AG08395 (cell line): Measurements from ENCODE around the gene SRP54.
"Not testable (repeated sequence)": the region's sequence is repeated elsewhere in the genome, so short reads cannot be mapped to it uniquely, and the experiment has no call there.

Experiments
- DNase-seq: peaks from one replicate; pipeline ENCODE4 v3.0.0; 2012; ENCODE audit warnings: mixed read lengths, low spot score

The SRP54 gene

GRCh38 chr14:34983786-34984185 lies 994 bp downstream of the SRP54 start:
- DNase-seq: no peak

DNA sequence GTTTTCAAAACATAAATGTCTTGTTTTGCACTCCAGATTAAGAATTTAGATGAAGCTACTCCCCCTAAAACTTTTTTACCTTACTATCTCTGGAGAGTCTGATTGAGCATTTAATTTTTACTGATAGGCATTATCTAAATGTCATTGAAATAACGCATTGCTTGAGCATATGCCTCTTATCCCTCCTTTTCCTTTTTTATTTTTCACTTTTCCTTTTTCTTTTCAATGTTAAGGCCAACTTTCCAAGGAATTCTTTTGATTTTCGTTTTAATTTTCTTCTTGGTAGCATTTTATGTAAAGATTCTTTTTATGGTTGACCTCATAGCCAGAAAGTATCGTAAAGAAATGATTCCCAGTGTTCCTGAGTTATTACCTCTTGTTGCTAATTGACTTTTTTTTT lies 2.9 kb downstream of the SRP54 start:
- DNase-seq: no peak

DNA sequence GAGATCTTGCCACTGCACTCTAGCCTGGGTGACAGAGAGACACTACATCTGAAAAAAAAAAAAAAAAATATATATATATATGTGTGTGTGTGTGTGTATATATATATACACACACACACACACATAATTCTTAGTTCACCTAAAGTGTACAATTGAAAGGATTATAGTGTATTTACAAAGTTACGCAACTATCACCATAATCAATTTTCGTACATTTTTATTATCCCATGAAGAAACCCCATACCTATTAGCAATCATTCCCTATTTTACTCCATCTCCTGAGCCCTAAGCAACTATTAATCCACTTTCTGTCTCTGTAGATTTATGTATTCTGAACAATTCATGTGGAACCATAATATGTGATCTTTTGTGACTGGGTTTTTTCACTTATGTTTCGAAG lies 4.4 kb downstream of the SRP54 start:
- no peak for DNase-seq

- no peak for DNase-seq
Observed at GRCh38 chr14:34989762-34990161, 7.0 kb downstream of the SRP54 start.

DNA sequence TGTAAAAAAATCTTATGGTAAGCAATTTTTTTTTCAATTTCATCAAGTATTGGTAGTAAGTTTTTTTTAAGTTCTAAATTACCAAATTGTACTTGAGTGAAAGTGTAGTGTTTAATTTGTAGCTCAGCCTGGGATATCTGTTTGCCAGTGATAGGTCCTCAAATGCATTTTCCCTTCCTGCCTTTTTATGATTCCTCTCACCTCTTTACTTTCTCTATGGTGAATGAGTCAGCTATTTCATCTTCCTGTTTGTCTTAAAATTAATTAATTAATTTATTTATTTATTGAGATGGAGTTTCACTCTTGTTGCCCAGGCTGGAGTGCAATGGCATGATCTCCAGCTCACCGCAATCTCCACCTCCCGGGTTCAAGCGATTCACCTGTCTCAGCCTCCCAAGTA lies 10.6 kb downstream of the SRP54 start:
- DNase-seq: no peak

DNA sequence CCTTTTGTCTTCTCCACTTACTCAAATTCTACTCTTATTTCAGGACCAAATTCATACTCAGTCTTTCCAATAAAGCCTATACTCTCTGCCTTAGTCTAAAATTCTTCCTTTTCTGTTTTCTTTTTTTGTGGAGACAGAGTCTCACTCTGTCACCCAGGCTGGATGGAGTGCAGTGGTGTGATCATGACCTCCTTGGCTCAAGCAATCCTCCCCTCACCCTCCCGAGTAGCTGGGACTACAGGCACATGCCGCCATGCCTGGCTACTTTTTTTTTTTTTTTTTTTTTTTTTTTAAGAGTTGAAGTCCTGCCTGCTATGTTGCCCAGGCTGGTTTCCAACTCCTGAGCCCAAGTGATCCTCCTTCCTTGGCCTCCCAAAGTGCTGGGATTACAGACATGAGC lies 11.9 kb downstream of the SRP54 start:
- no peak for DNase-seq

GRCh38 chr14:34997762-34998161 lies 15.0 kb downstream of the SRP54 start:
- no peak for DNase-seq

DNA sequence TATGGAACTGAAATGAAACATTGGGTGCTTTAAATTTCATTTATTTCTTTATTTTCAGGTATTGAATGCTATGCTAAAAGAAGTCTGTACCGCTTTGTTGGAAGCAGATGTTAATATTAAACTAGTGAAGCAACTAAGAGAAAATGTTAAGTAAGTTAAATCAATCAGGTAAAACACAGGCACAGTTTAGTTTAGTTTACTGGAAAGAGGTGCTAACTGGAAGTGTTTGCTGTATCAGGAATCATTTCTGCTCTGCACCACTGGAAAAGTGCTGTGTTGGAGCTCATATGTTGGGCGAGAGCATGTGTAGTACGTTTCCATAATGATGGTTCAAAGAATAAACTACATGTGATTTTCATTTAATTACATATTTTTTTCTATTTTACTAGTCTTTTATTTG lies 16.7 kb downstream of the SRP54 start:
- DNase-seq: no peak

GRCh38 chr14:35001621-35002020 lies 18.8 kb downstream of the SRP54 start:
- DNase-seq: no peak

GRCh38 chr14:35004839-35005238 lies 22.0 kb downstream of the SRP54 start:
- DNase-seq: no peak

- DNase-seq: no peak
Observed at GRCh38 chr14:35016568-35016967, 33.8 kb downstream of the SRP54 start.

GRCh38 chr14:35020713-35021112 lies 37.9 kb downstream of the SRP54 start:
- no peak for DNase-seq

DNA sequence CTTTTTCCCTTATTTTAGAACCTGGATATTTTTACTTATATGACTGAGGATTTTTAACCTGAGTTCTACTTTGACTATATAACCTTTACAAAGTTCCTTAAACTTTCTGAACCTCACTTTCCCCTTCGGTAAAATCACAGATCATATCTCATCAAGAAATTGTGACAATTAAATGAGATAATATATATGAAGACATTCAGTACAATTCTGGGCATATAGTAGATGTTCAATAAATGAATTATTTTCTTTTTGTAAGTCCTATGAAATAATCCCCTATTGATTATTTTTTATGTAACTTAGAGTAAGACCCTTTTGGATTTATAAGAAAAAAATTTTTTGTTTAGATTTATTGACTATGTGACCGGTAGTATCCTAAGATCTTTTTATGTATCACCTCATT lies 45.6 kb downstream of the SRP54 start:
- no peak for DNase-seq

DNA sequence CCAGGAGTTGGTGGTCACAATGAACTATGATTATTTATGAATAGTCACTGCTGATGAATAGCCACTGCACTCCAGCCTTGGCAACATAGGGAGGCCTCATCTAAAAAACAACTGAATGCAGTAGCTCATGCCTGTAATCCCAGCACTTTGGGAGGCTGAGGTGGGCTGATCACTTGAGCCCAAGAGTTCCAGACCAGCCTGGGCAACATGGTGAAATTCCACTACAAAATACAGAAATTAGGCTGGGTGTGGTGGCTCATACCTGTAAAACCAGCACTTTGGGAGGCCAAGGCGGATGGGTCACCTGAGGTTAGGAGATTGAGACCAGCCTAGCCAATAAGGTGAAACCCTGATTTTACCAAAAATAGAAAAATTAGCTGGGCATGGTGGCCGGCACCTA lies 49.8 kb downstream of the SRP54 start:
- DNase-seq: no peak

- no peak for DNase-seq
Observed at GRCh38 chr14:35034440-35034833, 51.6 kb downstream of the SRP54 start.

DNA sequence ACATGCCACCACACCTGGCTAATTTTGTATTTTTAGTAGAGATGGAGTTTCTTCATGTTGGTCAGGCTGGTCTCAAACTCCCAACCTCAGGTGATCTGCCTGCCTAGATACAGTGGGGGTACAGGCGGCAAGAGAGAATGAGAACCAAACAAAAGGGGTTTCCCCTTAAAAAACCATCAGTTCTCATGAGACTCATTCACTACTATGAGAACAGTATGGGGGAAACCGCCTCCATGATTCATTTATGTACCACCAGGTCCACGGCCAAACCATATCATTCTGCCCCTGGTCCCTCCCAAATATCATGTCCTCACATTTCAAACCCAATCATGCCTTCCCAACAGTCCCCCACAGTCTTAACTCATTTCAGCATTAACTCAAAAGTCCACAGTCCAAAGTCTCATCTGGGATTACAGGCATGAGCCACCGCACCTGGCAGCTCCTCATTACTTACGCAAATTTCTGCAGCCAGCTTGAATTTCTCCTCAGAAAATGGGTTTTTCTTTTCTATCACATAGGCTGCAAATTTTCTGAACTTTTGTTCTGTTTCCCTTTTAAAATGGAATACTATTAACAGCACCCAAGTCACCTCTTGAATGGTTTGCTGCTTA lies 52.3 kb downstream of the SRP54 start:
- DNase-seq: not testable (repeated sequence)

DNA sequence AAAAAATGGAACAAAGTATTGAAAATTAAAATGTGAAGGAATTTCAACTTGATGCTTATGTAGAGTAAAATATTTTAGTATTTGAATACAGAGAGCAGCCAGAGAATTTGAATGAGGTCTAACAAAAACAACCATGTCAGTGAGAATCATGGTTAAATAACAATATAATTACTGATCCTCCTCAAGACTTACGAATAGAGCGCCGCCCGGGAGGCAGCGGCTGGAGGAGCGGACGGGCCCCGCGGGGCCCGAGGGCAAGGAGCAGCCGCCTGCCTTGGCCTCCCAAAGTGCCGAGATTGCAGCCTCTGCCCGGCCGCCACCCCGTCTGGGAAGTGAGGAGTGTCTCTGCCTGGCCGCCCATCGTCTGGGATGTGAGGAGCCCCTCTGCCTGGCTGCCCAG lies 55.5 kb downstream of the SRP54 start:
- DNase-seq: not testable (repeated sequence)

GRCh38 chr14:35042632-35043031 lies 59.8 kb downstream of the SRP54 start:
- no peak for DNase-seq

- DNase-seq: no peak
Observed at GRCh38 chr14:35043046-35043445, 60.3 kb downstream of the SRP54 start.

DNA sequence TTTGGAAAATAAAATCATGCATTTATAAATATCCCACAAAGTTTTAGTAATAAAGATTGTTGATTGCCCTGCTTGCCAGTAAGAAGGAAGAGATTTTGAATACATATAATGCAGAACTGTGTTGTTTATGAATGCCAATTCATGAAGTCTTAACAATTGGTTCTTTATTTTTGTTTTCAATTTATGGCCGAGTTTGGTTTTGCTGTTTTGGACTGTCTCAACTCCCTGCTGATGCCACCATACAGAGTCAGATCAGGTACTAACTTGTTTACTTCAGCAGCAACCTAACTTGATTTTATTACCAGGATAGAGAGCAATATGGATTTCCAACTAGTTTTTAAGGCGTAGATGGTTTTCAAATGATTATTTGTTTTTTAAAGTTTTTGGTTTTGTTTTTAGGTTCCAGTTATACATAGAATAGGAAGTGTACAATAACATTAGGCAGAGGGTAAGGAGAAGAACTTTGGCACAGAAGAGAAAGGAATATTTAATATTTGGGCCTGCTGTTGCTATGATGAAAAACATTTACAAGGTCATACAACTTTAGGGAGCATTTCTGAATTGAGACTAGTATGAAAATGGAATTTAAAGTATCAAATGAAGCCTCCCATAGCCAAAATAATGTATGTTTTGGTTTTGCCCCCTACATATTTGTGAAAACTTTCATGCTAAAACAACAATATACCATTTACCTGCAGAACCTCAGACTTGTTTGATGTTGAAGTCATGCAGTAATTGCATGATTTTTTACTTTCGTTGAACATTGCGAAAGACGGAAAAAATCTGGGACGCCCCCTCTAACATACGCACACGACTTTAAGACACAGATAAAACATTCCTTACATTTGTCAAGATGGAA lies 62.4 kb downstream of the SRP54 start:
- peak; percentile 22 for DNase-seq

GRCh38 chr14:35045798-35046047 lies 62.9 kb downstream of the SRP54 start:
- no peak for DNase-seq

- DNase-seq: peak; percentile 98
Observed at GRCh38 chr14:35046048-35046750, 63.4 kb downstream of the SRP54 start, which contains the start of gene FAM177A1. TSS of gene FAM177A1 (plus strand) at chr14:35046272. CDS start at chr14:35046464, 192 bp downstream.
